RCC 7860 (cell line): ENCODE results near the gene ALPP.

Source experiments
- DNase-seq: peaks from one replicate; pipeline ENCODE4 v3.0.0-alpha.2; 2015; ENCODE audit warnings: low spot score
- FAIRE-seq: peaks from 2 replicates; lab custom pipeline; 2012; peaks lifted over from hg19 to GRCh38; lab: Jason Lieb, UNC

Gene ALPP

GRCh38 chr2:232340171-232340935, 38.2 kb upstream of the ALPP start:
- DNase-seq, result no peak
- FAIRE-seq, result no peak

GRCh38 chr2:232341061-232341738, 37.4 kb upstream of the ALPP start:
- DNase-seq (no peak), FAIRE-seq (no peak)

GRCh38 chr2:232341739-232342126, 36.8 kb upstream of the ALPP start:
- FAIRE-seq, result no peak
- DNase-seq, result no peak

- FAIRE-seq (no peak), DNase-seq (no peak)
Measured at GRCh38 chr2:232342635-232343565, 35.7 kb upstream of the ALPP start.

- DNase-seq, result peak; percentile 54
- FAIRE-seq, result no peak
Measured at GRCh38 chr2:232343821-232344220, 34.7 kb upstream of the ALPP start.

GRCh38 chr2:232345251-232345650, 33.3 kb upstream of the ALPP start:
- DNase-seq, result no peak
- FAIRE-seq, result no peak

GRCh38 chr2:232347369-232347768, 31.2 kb upstream of the ALPP start:
- DNase-seq, result no peak
- FAIRE-seq, result no peak

GRCh38 chr2:232348936-232349335, 29.6 kb upstream of the ALPP start:
- FAIRE-seq, result no peak
- DNase-seq, result no peak

- FAIRE-seq, result no peak
- DNase-seq, result no peak
Measured at GRCh38 chr2:232349546-232349945, 29.0 kb upstream of the ALPP start.

GRCh38 chr2:232349946-232350635, 28.5 kb upstream of the ALPP start:
- DNase-seq (no peak), FAIRE-seq (no peak)

GRCh38 chr2:232350804-232351685, 27.5 kb upstream of the ALPP start:
- DNase-seq (no peak), FAIRE-seq (no peak)

GRCh38 chr2:232351686-232352510, 26.7 kb upstream of the ALPP start:
- DNase-seq (no peak), FAIRE-seq (no peak)

GRCh38 chr2:232352511-232353091, 25.9 kb upstream of the ALPP start:
- no peak for DNase-seq
- no peak for FAIRE-seq

GRCh38 chr2:232353096-232353495, 25.5 kb upstream of the ALPP start:
- FAIRE-seq (no peak), DNase-seq (no peak)

GRCh38 chr2:232353660-232354059, 24.9 kb upstream of the ALPP start:
- no peak for FAIRE-seq
- no peak for DNase-seq

- DNase-seq (no peak), FAIRE-seq (no peak)
Measured at GRCh38 chr2:232354069-232354468, 24.5 kb upstream of the ALPP start.

GRCh38 chr2:232361646-232362045, 16.9 kb upstream of the ALPP start:
- no peak for FAIRE-seq
- no peak for DNase-seq

- DNase-seq, result no peak
- FAIRE-seq, result no peak
Measured at GRCh38 chr2:232362174-232362900, 16.2 kb upstream of the ALPP start.
